IMR-90 (cell line): Measurements from ENCODE around the gene RIMS4. TPM values are rescaled to one million over a fixed set of nuclear protein-coding genes. Genes with fewer than 3 reads are reported as not detected.

ENCODE experiments used
- ATAC-seq: fragments of 200-7000 bp; cut with Tn5 transposase; 2 replicates; pipeline ENCODE4 v1.9.1; 2020; ENCODE audit warnings: low read depth, mild to moderate bottlenecking, moderate library complexity
- BruUV-seq: library from RNA; stranded (reverse); fragments of 400-500 nt; replicated peaks from 2 replicates; lab custom pipeline; 2021; lab: Mats Ljungman, UMichigan
- CTCF ChIA-PET: fragments of 300-600 bp; formaldehyde crosslinking; extraction: SDS; loops from one replicate; lab custom pipeline; 2021; ENCODE audit warnings: antibody characterized with exemption; lab: Yijun Ruan, JAX
- POLR2A ChIA-PET: fragments of 300-600 bp; sonication (Branson Sonifier 250); formaldehyde crosslinking; loops from one replicate; lab custom pipeline; 2022; ENCODE audit warnings: antibody characterized with exemption; ENCODE audit not compliant: unreplicated experiment; lab: Charles Lee
- DNase-seq: peaks from one replicate; pipeline ENCODE4 v3.0.0; 2013
- H2AFZ ChIP-seq: replicated peaks from 2 replicates; pipeline ENCODE3; 2013; ENCODE audit warnings: low read length, mild to moderate bottlenecking; ENCODE audit not compliant: poor library complexity
- H2AK5ac ChIP-seq: 2 replicates; pipeline ENCODE4 v1.6.1; 2013; ENCODE audit warnings: low read depth, low read length, inconsistent platforms
- H2AK9ac ChIP-seq: replicated peaks from 2 replicates; pipeline ENCODE3; 2013; ENCODE audit warnings: mild to moderate bottlenecking, low read depth, low read length, moderate library complexity; ENCODE audit not compliant: poor library complexity
- H2BK120ac ChIP-seq: 2 replicates; pipeline ENCODE4 v1.6.1; 2013; ENCODE audit warnings: low read depth, low read length, inconsistent platforms
- H2BK15ac ChIP-seq: 3 replicates; pipeline ENCODE4 v1.6.1; 2013; ENCODE audit warnings: low read depth, low read length, inconsistent platforms
- H2BK20ac ChIP-seq: 2 replicates; pipeline ENCODE4 v1.6.1; 2013; ENCODE audit warnings: low read depth, mild to moderate bottlenecking, inconsistent platforms, low read length, moderate library complexity
- H2BK5ac ChIP-seq: 2 replicates; pipeline ENCODE4 v1.6.1; 2013; ENCODE audit warnings: mild to moderate bottlenecking, low read depth, low read length, inconsistent platforms; ENCODE audit not compliant: poor library complexity, severe bottlenecking
- H3K14ac ChIP-seq: replicated peaks from 2 replicates; pipeline ENCODE4 v1.6.1; 2013; ENCODE audit warnings: low read depth, low read length, inconsistent platforms
- H3K18ac ChIP-seq: 2 replicates; pipeline ENCODE4 v1.6.1; 2013; ENCODE audit warnings: low read depth, low read length, control low read depth
- H3K23ac ChIP-seq: 2 replicates; pipeline ENCODE4 v1.6.1; 2013; ENCODE audit warnings: low read depth, low read length, inconsistent platforms
- H3K27ac ChIP-seq: 2 replicates; pipeline ENCODE4 v1.5.1; 2013; ENCODE audit warnings: mild to moderate bottlenecking, control low read depth, low read length; ENCODE audit not compliant: insufficient read depth
- H3K27me3 ChIP-seq: 2 replicates; pipeline ENCODE4 v1.6.1; 2013; ENCODE audit warnings: low read length; ENCODE audit not compliant: control insufficient read depth, insufficient read depth
- H3K36me3 ChIP-seq: 2 replicates; pipeline ENCODE4 v1.6.1; 2013; ENCODE audit warnings: low read length, mixed read lengths; ENCODE audit not compliant: control insufficient read depth, insufficient read depth
- H3K4ac ChIP-seq: 2 replicates; pipeline ENCODE4 v1.6.1; 2013; ENCODE audit warnings: low read depth, low read length, inconsistent platforms
- H3K4me1 ChIP-seq: 2 replicates; pipeline ENCODE4 v1.6.1; 2013; ENCODE audit warnings: low read length, mixed read lengths; ENCODE audit not compliant: control insufficient read depth, insufficient read depth
- H3K4me2 ChIP-seq: 2 replicates; pipeline ENCODE4 v1.6.1; 2013; ENCODE audit warnings: low read depth, mild to moderate bottlenecking, control low read depth, low read length, moderate library complexity
- H3K4me3 ChIP-seq: 2 replicates; pipeline ENCODE4 v1.5.1; 2013; ENCODE audit warnings: low read depth, mild to moderate bottlenecking, control low read depth, low read length, moderate library complexity; ENCODE audit not compliant: insufficient read depth
- H3K56ac ChIP-seq: 2 replicates; pipeline ENCODE4 v1.6.1; 2013; ENCODE audit warnings: low read length, inconsistent platforms; ENCODE audit not compliant: insufficient read depth; ENCODE audit errors: extremely low read depth
- H3K79me1 ChIP-seq, 2 experiments: 2 replicates each; pipeline ENCODE4 v1.6.1; 2013; ENCODE audit warnings: low read length in 2 of 2, inconsistent platforms in 1 of 2, low read depth in 1 of 2
- H3K9ac ChIP-seq: 2 replicates; pipeline ENCODE4 v1.6.1; 2013; ENCODE audit warnings: low read depth, low read length, control low read depth
- H3K9me1 ChIP-seq: 2 replicates; pipeline ENCODE4 v1.6.1; 2013; ENCODE audit warnings: low read length, inconsistent platforms; ENCODE audit not compliant: insufficient read depth
- H3K9me3 ChIP-seq: 2 replicates; pipeline ENCODE4 v1.6.1; 2013; ENCODE audit warnings: low read length; ENCODE audit not compliant: control insufficient read depth, insufficient read depth
- H4K20me1 ChIP-seq: 2 replicates; pipeline ENCODE4 v1.6.1; 2013; ENCODE audit warnings: low read length, inconsistent platforms; ENCODE audit not compliant: insufficient read depth
- H4K5ac ChIP-seq: 2 replicates; pipeline ENCODE4 v1.6.1; 2013; ENCODE audit warnings: mild to moderate bottlenecking, low read depth, low read length, control low read depth
- H4K8ac ChIP-seq, 2 experiments: 2 replicates each; pipeline ENCODE4 v1.6.1; 2013; ENCODE audit warnings: low read depth in 2 of 2, low read length in 2 of 2, control low read depth in 1 of 2, inconsistent platforms in 1 of 2
- H4K91ac ChIP-seq: 2 replicates; pipeline ENCODE4 v1.6.1; 2013; ENCODE audit warnings: low read depth, low read length, inconsistent platforms; ENCODE audit not compliant: insufficient read depth
- CEBPB ChIP-seq: IDR thresholded peaks from 2 replicates; pipeline ENCODE4 v1.6.1; 2012; ENCODE audit warnings: low read depth, low read length, improper control_type of control experiment
- RAD21 ChIP-seq: IDR thresholded peaks from 2 replicates; pipeline ENCODE4 v1.6.1; 2012; ENCODE audit warnings: low read length, improper control_type of control experiment
- WGBS, 2 experiments: methylation state at CpG; one replicate each; pipeline versions ENCODE4 v1.1.5 to v1.1.7; 2013; ENCODE audit warnings: missing lambda C conversion rate in 2 of 2; ENCODE audit not compliant: insufficient read length in 1 of 2; ENCODE audit errors: extremely low coverage in 2 of 2; 5-methylcytosine and 5-hydroxymethylcytosine counted together
- dilution Hi-C: fragments of 300-500 bp; cut with HindIII; formaldehyde crosslinking; loops from one replicate; pipeline ENCODE4 v1.14.3; 2018; ENCODE audit warnings: low sequenced_read_pairs; ENCODE audit not compliant: unreplicated experiment
- in situ Hi-C: fragments of 300-500 bp; cut with MboI; formaldehyde crosslinking; loops from 3 replicates; pipeline ENCODE4 v1.14.3; 2019; ENCODE audit warnings: low sequenced_read_pairs, inconsistent platforms, mixed read lengths
- intact Hi-C: fragments of 100-400 bp; cut with micrococcal nuclease; formaldehyde crosslinking; loops from 2 replicates; pipeline ENCODE4 v1.10.0; 2022
- polyA plus RNA-seq, 3 experiments: library from polyadenylated mRNA; depleted of rRNA; stranded (reverse); fragments of >200 nt; gene quantifications; 2 replicates each; pipeline ENCODE4 v1.2.3, GENCODE V29; 2012; ENCODE audit warnings: low replicate concordance in 1 of 3
- total RNA-seq: library from RNA; depleted of rRNA; stranded (reverse); fragments of >200 nt; gene quantifications from 2 replicates; pipeline ENCODE4 v1.2.3, GENCODE V29; 2012

Gene RIMS4
- total and polyA plus RNA-seq, 2 of the 4 experiments (the other 2 are of a cell fraction): not detected

DNA sequence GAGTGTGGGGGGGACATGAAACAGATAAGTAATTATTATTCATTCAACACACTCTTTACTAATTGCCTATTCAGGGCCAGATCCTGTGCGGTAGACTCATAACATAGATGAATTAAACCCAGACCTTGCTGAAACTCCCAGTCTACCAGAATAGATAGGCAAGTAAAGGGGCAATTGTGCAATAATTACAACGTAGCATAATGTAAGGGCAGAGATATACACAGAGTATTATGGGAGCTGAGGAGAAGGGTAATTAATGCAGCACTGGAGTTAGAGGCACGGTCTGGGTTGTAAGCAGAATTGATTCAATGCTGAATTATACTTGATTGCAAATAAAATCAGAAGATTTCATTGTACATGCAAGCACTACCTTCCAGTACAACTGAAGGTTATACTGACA lies 29.2 kb downstream of the RIMS4 start:
- CTCF ChIA-PET: no interaction called here

More for the DNA sequence above, 29.2 kb downstream of the RIMS4 start:
- DNase-seq (no peak), ATAC-seq (no peak)
- no peaks in the 10 kb centered on the region for H3K9me3 ChIP-seq
- H3K4me3 ChIP-seq: no peak overlapping the region
- H4K91ac ChIP-seq: no peak overlapping the region
- no peak overlapping the region for H4K5ac ChIP-seq
- H2BK5ac ChIP-seq: no peak overlapping the region
- H2AK9ac ChIP-seq: no peak overlapping the region
- H4K20me1 ChIP-seq: no peaks in the 10 kb centered on the region
- in situ Hi-C loops: no loop called here
- H3K14ac ChIP-seq: no peak overlapping the region
- no peak overlapping the region for H3K56ac ChIP-seq
- no peak overlapping the region for H2BK20ac ChIP-seq
- H2BK120ac ChIP-seq: no peak overlapping the region
- POLR2A ChIA-PET: no interaction called here
- H3K36me3 ChIP-seq: no peaks in the 10 kb centered on the region
- H3K4me1 ChIP-seq: no peaks in the 10 kb centered on the region
- H3K4ac ChIP-seq: no peak overlapping the region
- dilution Hi-C loops: no loop called here
- no peak overlapping the region for H2AK5ac ChIP-seq
- no TSS peak for BruUV-seq
- no peak overlapping the region for H3K27ac ChIP-seq
- H3K18ac ChIP-seq: no peak overlapping the region
- WGBS, 2 experiments: 20% methylated on average over 1 of the region's 3 CpGs; no CpG with 5 or more reads in 1 of the 2 experiments
- no peak overlapping the region for H3K23ac ChIP-seq
- no peaks in the 10 kb centered on the region; the same call in none of the 2 replicates for H3K27me3 ChIP-seq
- TF ChIP-seq CEBPB: peak; percentile 36; the same call in 1 of the 2 replicates
- TF ChIP-seq RAD21: no peak
- H4K8ac ChIP-seq: no peak overlapping the region
- no peaks in the 10 kb centered on the region for H3K79me1 ChIP-seq
- no peak overlapping the region for H2AFZ ChIP-seq
- no peak overlapping the region for H3K9ac ChIP-seq
- no peaks in the 10 kb centered on the region for H3K9me1 ChIP-seq
- no peak overlapping the region for H2BK15ac ChIP-seq
- intact Hi-C loops: no loop called here
- no peak overlapping the region for H3K4me2 ChIP-seq
